Activated CD8-positive, alpha-beta T cell treated with anti-CD3 and anti-CD28 coated beads for 36 hours (primary cell): ENCODE data around the gene ARHGAP44. TPM values are rescaled to one million over a fixed set of nuclear protein-coding genes. Genes with fewer than 3 reads are reported as not detected.

ENCODE experiments used
- ATAC-seq: fragments of 200-7000 bp; cut with Tn5 transposase; one replicate; pipeline ENCODE4 v1.10.0; 2021; ENCODE audit warnings: mild to moderate bottlenecking, moderate library complexity
- CTCF ChIA-PET: fragments of 350-600 bp; sonication (Branson Sonifier 250); formaldehyde crosslinking; loops from one replicate; lab custom pipeline; 2021; ENCODE audit warnings: antibody characterized with exemption; lab: Charles Lee
- POLR2A ChIA-PET: fragments of 350-600 bp; sonication (Branson Sonifier 250); formaldehyde crosslinking; loops from one replicate; lab custom pipeline; 2021; ENCODE audit warnings: antibody characterized with exemption; lab: Charles Lee
- DNase-seq: peaks from one replicate; pipeline ENCODE4 v3.0.0-alpha.2; 2020
- H3K27ac Mint-ChIP-seq: one replicate; pipeline ENCODE4 v1.8.0; 2021; ENCODE audit warnings: mild to moderate bottlenecking, mixed read lengths
- H3K27me3 Mint-ChIP-seq: one replicate; pipeline ENCODE4 v1.8.0; 2021; ENCODE audit warnings: mixed read lengths
- H3K36me3 Mint-ChIP-seq: one replicate; pipeline ENCODE4 v1.8.0; 2021; ENCODE audit warnings: low read depth, mixed read lengths
- H3K4me1 Mint-ChIP-seq: one replicate; pipeline ENCODE4 v1.8.0; 2021; ENCODE audit warnings: low read depth, mixed read lengths
- H3K4me3 Mint-ChIP-seq: one replicate; pipeline ENCODE4 v1.8.0; 2021; ENCODE audit warnings: mild to moderate bottlenecking, moderate library complexity, mixed read lengths
- H3K9me3 Mint-ChIP-seq: one replicate; pipeline ENCODE4 v1.8.0; 2021; ENCODE audit warnings: mixed read lengths
- CTCF ChIP-seq: fragments of 200-600 bp; IDR thresholded peaks from one replicate; pipeline ENCODE4 v1.8.0; 2022; ENCODE audit warnings: antibody characterized with exemption, mild to moderate bottlenecking
- intact Hi-C: fragments of 100-400 bp; cut with micrococcal nuclease; formaldehyde crosslinking; loops from one replicate; pipeline ENCODE4 v1.10.0; 2022
- total RNA-seq, 2 experiments: library from RNA; stranded (reverse); gene quantifications; one replicate each; pipeline ENCODE4 v1.2.3, GENCODE V29; 2021

ARHGAP44 gene
- total RNA-seq, 2 experiments from 2014 or later = 0.22 to 0.50 TPM

- DNase-seq (no peak), ATAC-seq (no peak)
- ChIA-PET CTCF (interaction anchor here (0.8 to 2.9 kb wide), 10 partner anchors 9 to 747 kb away, joined by 3 to 11 read pairs (median 5); partner anchors contain the start of gene ELAC2), POLR2A (interaction anchor here (1.0 to 1.9 kb wide), 2 partner anchors 10 to 16 kb away, joined by 3 to 4 read pairs; no protein-coding TSS in a partner anchor)
- H3K27ac Mint-ChIP-seq = no peak overlapping the region
- no peak for TF ChIP-seq CTCF
- H3K9me3 Mint-ChIP-seq = no peaks in the 10 kb centered on the region
- H3K4me3 Mint-ChIP-seq = no peak overlapping the region
- peaks cover 3% of the 10 kb centered on the region for H3K4me1 Mint-ChIP-seq
- H3K27me3 Mint-ChIP-seq = no peaks in the 10 kb centered on the region
- intact Hi-C loops = no loop called here
- peaks cover 25% of the 10 kb centered on the region for H3K36me3 Mint-ChIP-seq
Observed at GRCh38 chr17:13001991-13002615, 212.8 kb downstream of the ARHGAP44 start.

GRCh38 chr17:13002761-13003453 is 213.6 kb downstream of the ARHGAP44 start:
- ATAC-seq = no peak
- ChIA-PET CTCF (interaction anchor here (0.8 to 2.9 kb wide), 11 partner anchors 9 to 747 kb away, joined by 3 to 11 read pairs (median 5); partner anchors contain the start of gene ELAC2), POLR2A (interaction anchor here (1.0 to 1.9 kb wide), 2 partner anchors 10 to 15 kb away, joined by 3 to 4 read pairs; no protein-coding TSS in a partner anchor)
- H3K9me3 Mint-ChIP-seq = no peaks in the 10 kb centered on the region
- H3K4me1 Mint-ChIP-seq = peaks cover 3% of the 10 kb centered on the region
- TF ChIP-seq CTCF = peak; percentile 88
- H3K27ac Mint-ChIP-seq = no peak overlapping the region
- H3K4me3 Mint-ChIP-seq = no peak overlapping the region
- peaks cover 22% of the 10 kb centered on the region for H3K36me3 Mint-ChIP-seq
- intact Hi-C loops = no loop called here
- H3K27me3 Mint-ChIP-seq = no peaks in the 10 kb centered on the region
- peak; percentile 72 for DNase-seq

GRCh38 chr17:13003454-13003851 is 214.2 kb downstream of the ARHGAP44 start:
- peaks cover 22% of the 10 kb centered on the region for H3K36me3 Mint-ChIP-seq
- no peaks in the 10 kb centered on the region for H3K27me3 Mint-ChIP-seq
- intact Hi-C loops = no loop called here
- no peak for DNase-seq
- CTCF ChIA-PET = interaction anchor here (0.8 to 2.9 kb wide), 9 partner anchors 10 to 748 kb away, joined by 3 to 11 read pairs (median 5); partner anchors contain the start of gene ELAC2
- peak; percentile 22 for TF ChIP-seq CTCF
- H3K4me3 Mint-ChIP-seq = no peak overlapping the region
- H3K27ac Mint-ChIP-seq = no peak overlapping the region
- peaks cover 3% of the 10 kb centered on the region for H3K4me1 Mint-ChIP-seq
- POLR2A ChIA-PET = interaction anchor here (1.0 to 3.1 kb wide), 3 partner anchors 9 to 15 kb away, joined by 3 to 11 read pairs (median 4); partner anchors contain the start of gene ELAC2
- no peaks in the 10 kb centered on the region for H3K9me3 Mint-ChIP-seq
- no peak for ATAC-seq

GRCh38 chr17:13003927-13004326 is 214.6 kb downstream of the ARHGAP44 start:
- ChIA-PET CTCF (interaction anchor here (1.4 to 2.9 kb wide), 8 partner anchors 10 to 458 kb away, joined by 3 to 11 read pairs (median 5); partner anchors contain the start of gene ELAC2), POLR2A (interaction anchor here (3.1 kb wide), 1 partner anchor 14 kb away, joined by 11 read pairs; the partner anchor contains the start of gene ELAC2)
- no peak overlapping the region for H3K4me3 Mint-ChIP-seq
- peaks cover 3% of the 10 kb centered on the region for H3K4me1 Mint-ChIP-seq
- H3K9me3 Mint-ChIP-seq = no peaks in the 10 kb centered on the region
- H3K27me3 Mint-ChIP-seq = no peaks in the 10 kb centered on the region
- peaks cover 25% of the 10 kb centered on the region for H3K36me3 Mint-ChIP-seq
- no peak overlapping the region for H3K27ac Mint-ChIP-seq
- no peak for TF ChIP-seq CTCF
- intact Hi-C loops = no loop called here
- ATAC-seq (no peak), DNase-seq (no peak)
